ENCODE measurements around the gene SLC35G6. TPM values are rescaled to one million over a fixed set of nuclear protein-coding genes. Genes with fewer than 3 reads are reported as not detected.

SLC35G6 gene
- total and polyA plus RNA-seq, 2 experiments from 2014 or later = 0.16 TPM; not detected in 1

DNA sequence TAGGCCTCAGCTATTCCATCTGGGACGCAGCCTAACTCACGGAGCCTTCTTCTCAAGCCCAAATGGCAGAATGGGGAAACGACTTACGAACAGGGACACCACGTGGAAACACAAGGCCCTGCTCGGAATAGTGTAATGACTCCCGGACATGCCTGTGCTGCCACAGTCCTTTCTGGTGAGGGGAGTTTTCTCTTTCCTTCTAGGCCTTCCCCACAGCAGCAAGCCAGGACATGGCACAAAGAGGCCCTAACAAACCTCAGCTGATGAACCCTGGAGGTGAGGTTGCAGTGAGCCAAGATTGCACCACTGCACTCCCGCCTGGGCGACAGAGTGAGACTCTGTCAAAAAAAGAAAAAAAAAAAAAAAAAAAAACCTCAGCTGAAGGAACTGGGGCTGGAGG is 17.2 kb upstream of the SLC35G6 start (continued):
- TF ChIP-seq, protein P1, sequence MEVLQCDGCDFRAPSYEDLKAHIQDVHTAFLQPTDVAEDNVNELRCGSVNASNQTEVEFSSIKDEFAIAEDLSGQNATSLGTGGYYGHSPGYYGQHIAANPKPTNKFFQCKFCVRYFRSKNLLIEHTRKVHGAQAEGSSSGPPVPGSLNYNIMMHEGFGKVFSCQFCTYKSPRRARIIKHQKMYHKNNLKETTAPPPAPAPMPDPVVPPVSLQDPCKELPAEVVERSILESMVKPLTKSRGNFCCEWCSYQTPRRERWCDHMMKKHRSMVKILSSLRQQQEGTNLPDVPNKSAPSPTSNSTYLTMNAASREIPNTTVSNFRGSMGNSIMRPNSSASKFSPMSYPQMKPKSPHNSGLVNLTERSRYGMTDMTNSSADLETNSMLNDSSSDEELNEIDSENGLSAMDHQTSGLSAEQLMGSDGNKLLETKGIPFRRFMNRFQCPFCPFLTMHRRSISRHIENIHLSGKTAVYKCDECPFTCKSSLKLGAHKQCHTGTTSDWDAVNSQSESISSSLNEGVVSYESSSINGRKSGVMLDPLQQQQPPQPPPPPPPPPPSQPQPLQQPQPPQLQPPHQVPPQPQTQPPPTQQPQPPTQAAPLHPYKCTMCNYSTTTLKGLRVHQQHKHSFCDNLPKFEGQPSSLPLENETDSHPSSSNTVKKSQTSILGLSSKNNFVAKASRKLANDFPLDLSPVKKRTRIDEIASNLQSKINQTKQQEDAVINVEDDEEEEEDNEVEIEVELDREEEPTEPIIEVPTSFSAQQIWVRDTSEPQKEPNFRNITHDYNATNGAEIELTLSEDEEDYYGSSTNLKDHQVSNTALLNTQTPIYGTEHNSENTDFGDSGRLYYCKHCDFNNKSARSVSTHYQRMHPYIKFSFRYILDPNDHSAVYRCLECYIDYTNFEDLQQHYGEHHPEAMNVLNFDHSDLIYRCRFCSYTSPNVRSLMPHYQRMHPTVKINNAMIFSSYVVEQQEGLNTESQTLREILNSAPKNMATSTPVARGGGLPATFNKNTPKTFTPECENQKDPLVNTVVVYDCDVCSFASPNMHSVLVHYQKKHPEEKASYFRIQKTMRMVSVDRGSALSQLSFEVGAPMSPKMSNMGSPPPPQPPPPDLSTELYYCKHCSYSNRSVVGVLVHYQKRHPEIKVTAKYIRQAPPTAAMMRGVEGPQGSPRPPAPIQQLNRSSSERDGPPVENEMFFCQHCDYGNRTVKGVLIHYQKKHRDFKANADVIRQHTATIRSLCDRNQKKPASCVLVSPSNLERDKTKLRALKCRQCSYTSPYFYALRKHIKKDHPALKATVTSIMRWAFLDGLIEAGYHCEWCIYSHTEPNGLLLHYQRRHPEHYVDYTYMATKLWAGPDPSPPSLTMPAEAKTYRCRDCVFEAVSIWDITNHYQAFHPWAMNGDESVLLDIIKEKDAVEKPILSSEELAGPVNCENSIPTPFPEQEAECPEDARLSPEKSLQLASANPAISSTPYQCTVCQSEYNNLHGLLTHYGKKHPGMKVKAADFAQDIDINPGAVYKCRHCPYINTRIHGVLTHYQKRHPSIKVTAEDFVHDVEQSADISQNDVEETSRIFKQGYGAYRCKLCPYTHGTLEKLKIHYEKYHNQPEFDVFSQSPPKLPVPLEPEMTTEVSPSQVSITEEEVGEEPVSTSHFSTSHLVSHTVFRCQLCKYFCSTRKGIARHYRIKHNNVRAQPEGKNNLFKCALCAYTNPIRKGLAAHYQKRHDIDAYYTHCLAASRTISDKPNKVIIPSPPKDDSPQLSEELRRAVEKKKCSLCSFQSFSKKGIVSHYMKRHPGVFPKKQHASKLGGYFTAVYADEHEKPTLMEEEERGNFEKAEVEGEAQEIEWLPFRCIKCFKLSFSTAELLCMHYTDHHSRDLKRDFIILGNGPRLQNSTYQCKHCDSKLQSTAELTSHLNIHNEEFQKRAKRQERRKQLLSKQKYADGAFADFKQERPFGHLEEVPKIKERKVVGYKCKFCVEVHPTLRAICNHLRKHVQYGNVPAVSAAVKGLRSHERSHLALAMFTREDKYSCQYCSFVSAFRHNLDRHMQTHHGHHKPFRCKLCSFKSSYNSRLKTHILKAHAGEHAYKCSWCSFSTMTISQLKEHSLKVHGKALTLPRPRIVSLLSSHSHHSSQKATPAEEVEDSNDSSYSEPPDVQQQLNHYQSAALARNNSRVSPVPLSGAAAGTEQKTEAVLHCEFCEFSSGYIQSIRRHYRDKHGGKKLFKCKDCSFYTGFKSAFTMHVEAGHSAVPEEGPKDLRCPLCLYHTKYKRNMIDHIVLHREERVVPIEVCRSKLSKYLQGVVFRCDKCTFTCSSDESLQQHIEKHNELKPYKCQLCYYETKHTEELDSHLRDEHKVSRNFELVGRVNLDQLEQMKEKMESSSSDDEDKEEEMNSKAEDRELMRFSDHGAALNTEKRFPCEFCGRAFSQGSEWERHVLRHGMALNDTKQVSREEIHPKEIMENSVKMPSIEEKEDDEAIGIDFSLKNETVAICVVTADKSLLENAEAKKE (CRISPR knock-in tag; IDR thresholded peaks at IDR 0.05) = no peak
- TF ChIP-seq, protein P2, sequence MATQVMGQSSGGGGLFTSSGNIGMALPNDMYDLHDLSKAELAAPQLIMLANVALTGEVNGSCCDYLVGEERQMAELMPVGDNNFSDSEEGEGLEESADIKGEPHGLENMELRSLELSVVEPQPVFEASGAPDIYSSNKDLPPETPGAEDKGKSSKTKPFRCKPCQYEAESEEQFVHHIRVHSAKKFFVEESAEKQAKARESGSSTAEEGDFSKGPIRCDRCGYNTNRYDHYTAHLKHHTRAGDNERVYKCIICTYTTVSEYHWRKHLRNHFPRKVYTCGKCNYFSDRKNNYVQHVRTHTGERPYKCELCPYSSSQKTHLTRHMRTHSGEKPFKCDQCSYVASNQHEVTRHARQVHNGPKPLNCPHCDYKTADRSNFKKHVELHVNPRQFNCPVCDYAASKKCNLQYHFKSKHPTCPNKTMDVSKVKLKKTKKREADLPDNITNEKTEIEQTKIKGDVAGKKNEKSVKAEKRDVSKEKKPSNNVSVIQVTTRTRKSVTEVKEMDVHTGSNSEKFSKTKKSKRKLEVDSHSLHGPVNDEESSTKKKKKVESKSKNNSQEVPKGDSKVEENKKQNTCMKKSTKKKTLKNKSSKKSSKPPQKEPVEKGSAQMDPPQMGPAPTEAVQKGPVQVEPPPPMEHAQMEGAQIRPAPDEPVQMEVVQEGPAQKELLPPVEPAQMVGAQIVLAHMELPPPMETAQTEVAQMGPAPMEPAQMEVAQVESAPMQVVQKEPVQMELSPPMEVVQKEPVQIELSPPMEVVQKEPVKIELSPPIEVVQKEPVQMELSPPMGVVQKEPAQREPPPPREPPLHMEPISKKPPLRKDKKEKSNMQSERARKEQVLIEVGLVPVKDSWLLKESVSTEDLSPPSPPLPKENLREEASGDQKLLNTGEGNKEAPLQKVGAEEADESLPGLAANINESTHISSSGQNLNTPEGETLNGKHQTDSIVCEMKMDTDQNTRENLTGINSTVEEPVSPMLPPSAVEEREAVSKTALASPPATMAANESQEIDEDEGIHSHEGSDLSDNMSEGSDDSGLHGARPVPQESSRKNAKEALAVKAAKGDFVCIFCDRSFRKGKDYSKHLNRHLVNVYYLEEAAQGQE (IDR thresholded peaks at IDR 0.05; ENCODE audit: unreplicated experiment) = no peak
- TF ChIP-seq ZNF114 (CRISPR knock-in tag; IDR thresholded peaks at IDR 0.05) (no peak), JUNB (IDR thresholded peaks at IDR 0.05; ENCODE audit: unreplicated experiment) (no peak)

DNA sequence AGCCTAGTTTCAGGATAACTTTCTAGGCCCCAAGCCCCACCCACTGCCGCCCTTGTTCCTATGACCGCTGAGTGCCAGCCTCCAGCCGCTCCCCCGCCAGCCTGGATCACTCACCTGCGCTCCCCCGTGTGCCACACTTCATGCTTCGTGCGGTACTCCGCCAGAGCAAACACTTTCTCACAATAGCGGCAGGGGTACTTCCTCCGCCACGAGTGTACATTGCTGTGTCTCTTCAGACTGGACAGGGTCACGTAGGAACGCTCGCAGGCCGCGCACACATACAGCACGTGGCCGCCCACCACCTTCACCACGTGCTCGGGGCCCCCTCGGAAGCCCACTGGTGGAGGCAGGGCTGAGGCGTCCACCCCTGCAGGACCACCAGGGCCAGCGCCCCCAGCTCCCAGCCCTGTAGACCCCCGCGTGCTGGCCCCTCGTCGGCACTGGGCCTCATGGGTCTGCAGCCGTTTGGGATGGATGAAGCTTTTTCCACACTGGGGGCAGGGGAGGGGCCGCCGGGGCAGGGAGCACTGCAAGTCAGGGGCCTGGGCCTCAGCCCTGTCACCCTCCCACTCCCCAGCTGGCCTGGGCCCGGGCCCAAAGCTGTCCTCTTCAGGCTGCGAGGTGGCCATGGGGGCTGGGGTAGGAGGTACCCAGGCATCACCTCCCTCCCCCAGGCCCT is 15.5 kb upstream of the SLC35G6 start:
- no peaks in the 10 kb centered on the region for H3K36me3 ChIP-seq (ENCODE audit: insufficient read depth)
- peaks cover 11% of the 10 kb centered on the region for H3K36me3 Mint-ChIP-seq (ENCODE audit: low read depth)
- H4K20me1 ChIP-seq (replicated peaks; ENCODE audit: insufficient read depth) = no peaks in the 10 kb centered on the region
- H3K27ac ChIP-seq (ENCODE audit: low read depth) = no peak overlapping the region
- no peaks in the 10 kb centered on the region for H3K9me3 Mint-ChIP-seq
- H3K4me3 ChIP-seq = no peak overlapping the region
- no peak overlapping the region for H3K4me3 Mint-ChIP-seq
- H3K4me2 ChIP-seq = no peak overlapping the region
- H3K27ac Mint-ChIP-seq = no peak overlapping the region
- peaks cover 12% of the 10 kb centered on the region for H3K27me3 Mint-ChIP-seq (ENCODE audit: insufficient read depth, low read depth, poor library complexity)
- no peaks in the 10 kb centered on the region for H3F3A ChIP-seq (replicated peaks; ENCODE audit: low read depth)
- no peaks in the 10 kb centered on the region for H3K27me3 ChIP-seq (ENCODE audit: insufficient read depth)
- no peak overlapping the region for H2AFZ ChIP-seq
- H3K79me2 ChIP-seq (replicated peaks; ENCODE audit: insufficient read depth) = 0 out of 2 replicates have a peak, but pooled peaks cover 5% of the 10 kb centered on the region
- peaks cover 17% of the 10 kb centered on the region for H3K4me1 Mint-ChIP-seq
- no peaks in the 10 kb centered on the region for H3K9me2 ChIP-seq (ENCODE audit: insufficient read depth)
- H3K4me1 ChIP-seq (ENCODE audit: insufficient read depth) = peaks cover 13% of the 10 kb centered on the region; the same call in 1 of the 2 replicates
- no peak for ATAC-seq
- no peak for DNase-seq (ENCODE audit: low spot score)
- TF ChIP-seq, protein P1 (CRISPR knock-in tag; IDR thresholded peaks at IDR 0.05) = no peak
- no peak for TF ChIP-seq CREB1 (CRISPR knock-in tag; IDR thresholded peaks at IDR 0.05; ENCODE audit: low read depth)

All from GM23338 (cell line).